Measurements from ENCODE around the gene FCHO2.

DNA sequence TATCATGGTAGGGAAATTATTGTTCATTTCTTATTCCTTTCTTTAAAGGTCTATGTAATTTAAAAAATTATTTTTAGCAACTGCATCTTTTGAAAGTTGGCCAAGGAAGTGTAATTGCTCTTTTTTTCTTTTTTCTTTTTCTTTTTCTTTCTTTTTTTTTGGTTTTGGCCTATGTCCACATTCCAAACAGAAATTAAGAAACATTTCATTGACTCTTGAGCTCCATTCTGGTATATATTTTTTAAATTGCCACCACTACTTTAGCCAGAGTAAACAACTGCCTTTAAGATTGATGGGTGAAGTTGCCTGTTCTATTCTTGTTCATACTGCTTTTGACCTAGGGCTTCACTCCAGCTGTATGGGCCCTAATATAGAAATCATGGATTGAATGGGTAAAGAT, 88.7 kb downstream of the FCHO2 start:
- TF ChIP-seq, protein P1, sequence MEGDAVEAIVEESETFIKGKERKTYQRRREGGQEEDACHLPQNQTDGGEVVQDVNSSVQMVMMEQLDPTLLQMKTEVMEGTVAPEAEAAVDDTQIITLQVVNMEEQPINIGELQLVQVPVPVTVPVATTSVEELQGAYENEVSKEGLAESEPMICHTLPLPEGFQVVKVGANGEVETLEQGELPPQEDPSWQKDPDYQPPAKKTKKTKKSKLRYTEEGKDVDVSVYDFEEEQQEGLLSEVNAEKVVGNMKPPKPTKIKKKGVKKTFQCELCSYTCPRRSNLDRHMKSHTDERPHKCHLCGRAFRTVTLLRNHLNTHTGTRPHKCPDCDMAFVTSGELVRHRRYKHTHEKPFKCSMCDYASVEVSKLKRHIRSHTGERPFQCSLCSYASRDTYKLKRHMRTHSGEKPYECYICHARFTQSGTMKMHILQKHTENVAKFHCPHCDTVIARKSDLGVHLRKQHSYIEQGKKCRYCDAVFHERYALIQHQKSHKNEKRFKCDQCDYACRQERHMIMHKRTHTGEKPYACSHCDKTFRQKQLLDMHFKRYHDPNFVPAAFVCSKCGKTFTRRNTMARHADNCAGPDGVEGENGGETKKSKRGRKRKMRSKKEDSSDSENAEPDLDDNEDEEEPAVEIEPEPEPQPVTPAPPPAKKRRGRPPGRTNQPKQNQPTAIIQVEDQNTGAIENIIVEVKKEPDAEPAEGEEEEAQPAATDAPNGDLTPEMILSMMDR (conservative IDR thresholded peaks at IDR 0.05; ENCODE audit: low read depth, low read length): no peak
- no peak for TF ChIP-seq EZH2 (IDR thresholded peaks at IDR 0.05; ENCODE audit: borderline replicate concordance, low read depth, low read length, poor library complexity, severe bottlenecking)

All from A673 (cell line).